Testis (tissue), 2 donors: ENCODE results near the gene TOR1AIP2.

Experiments
- CTCF ChIP-seq, 3 experiments: fragments of 450-650 bp in 2 of 3; fragments of 200-600 bp in 1 of 3; sonication (generic) in 1 of 3; IDR thresholded peaks; one replicate each; pipeline ENCODE4 v1.5.1; 2016 to 2019; ENCODE audit warnings: antibody characterized with exemption in 3 of 3, mild to moderate bottlenecking in 2 of 3, moderate library complexity in 1 of 3
- POLR2A ChIP-seq: fragments of 450-650 bp; IDR thresholded peaks from one replicate; pipeline ENCODE4 v1.6.1; 2017; ENCODE audit warnings: antibody characterized with exemption, mild to moderate bottlenecking, moderate library complexity

- no peak for TF ChIP-seq CTCF (IDR thresholded peaks at IDR 0.05)
- TF ChIP-seq POLR2A: no peak
These were observed 73.7 kb downstream of the TOR1AIP2 start for GRCh38 chr1:179803918-179804317.
